Measurements from ENCODE around the gene RNF214.

RNF214 gene

GRCh38 chr11:117214404-117215110, 17.9 kb upstream of the RNF214 start:
- no CpG with 5 or more reads among the region's 7 CpGs for WGBS (ENCODE audit: extremely low coverage, insufficient coverage, insufficient read length)
- Histone ChIP-seq H4K8ac (ENCODE audit: low read depth, low read length) (no peak overlapping the region), H3K23ac (ENCODE audit: low read length) (no peak overlapping the region), H3K9ac (ENCODE audit: low read length) (no peak overlapping the region), H2AK5ac (ENCODE audit: low read length) (no peak overlapping the region), H3K9me3 (ENCODE audit: insufficient read depth, low read depth, low read length) (no peaks in the 10 kb centered on the region), H3K79me1 (ENCODE audit: low read length) (no peaks in the 10 kb centered on the region), H2BK120ac (ENCODE audit: insufficient read depth, low read length, poor library complexity) (no peak overlapping the region), H2AFZ (ENCODE audit: insufficient read depth, low read length, poor library complexity) (no peak overlapping the region), H3K4me3 (ENCODE audit: low read depth, low read length) (no peak overlapping the region), H3K36me3 (ENCODE audit: control insufficient read depth in 1 of 2, insufficient read depth in 2 of 2, low read length in 2 of 2) (peaks cover 22 to 37% of the 10 kb centered on the region in 2 experiments), H3K4me2 (ENCODE audit: low read length) (no peak overlapping the region), H4K91ac (ENCODE audit: low read depth, low read length) (no peak overlapping the region), H2BK5ac (ENCODE audit: low read depth, low read length, poor library complexity) (no peak overlapping the region), H3K79me2 (ENCODE audit: control insufficient read depth, insufficient read depth, low read length, poor library complexity) (no peaks in the 10 kb centered on the region), H3K27ac (ENCODE audit: low read depth, low read length) (no peak overlapping the region), H4K12ac (ENCODE audit: low read depth, low read length) (no peak overlapping the region), H3K27me3 (ENCODE audit: insufficient read depth, low read length) (no peaks in the 10 kb centered on the region), H3K4ac (ENCODE audit: low read depth, low read length) (no peak overlapping the region), H2BK12ac (ENCODE audit: low read length) (no peak overlapping the region), H3K18ac (ENCODE audit: low read length) (no peak overlapping the region), H3K4me1 (ENCODE audit: control insufficient read depth in 1 of 2, insufficient read depth in 2 of 2, low read length in 2 of 2) (peaks cover 0 to 2% of the 10 kb centered on the region in 2 experiments), H3K14ac (ENCODE audit: low read length) (no peak overlapping the region)
- DNase-seq, result no peak

- peak; percentile 91 to 95 for DNase-seq
- Histone ChIP-seq H3K4me1 (ENCODE audit: control insufficient read depth in 1 of 2, insufficient read depth in 2 of 2, low read length in 2 of 2) (peaks cover 0 to 5% of the 10 kb centered on the region in 2 experiments), H3K14ac (ENCODE audit: low read length) (no peak overlapping the region), H3K18ac (ENCODE audit: low read length) (no peak overlapping the region), H2AK5ac (ENCODE audit: low read length) (no peak overlapping the region), H3K79me1 (ENCODE audit: low read length) (no peaks in the 10 kb centered on the region), H3K27ac (ENCODE audit: low read depth, low read length) (no peak overlapping the region), H3K9me3 (ENCODE audit: insufficient read depth, low read depth, low read length) (no peaks in the 10 kb centered on the region), H4K12ac (ENCODE audit: low read depth, low read length) (no peak overlapping the region), H3K36me3 (ENCODE audit: control insufficient read depth in 1 of 2, insufficient read depth in 2 of 2, low read length in 2 of 2) (peaks cover 38 to 55% of the 10 kb centered on the region in 2 experiments), H4K8ac (ENCODE audit: low read depth, low read length) (no peak overlapping the region), H3K79me2 (ENCODE audit: control insufficient read depth, insufficient read depth, low read length, poor library complexity) (peaks cover 2% of the 10 kb centered on the region), H3K4me2 (ENCODE audit: low read length) (no peak overlapping the region), H3K4me3 (ENCODE audit: low read depth, low read length) (no peak overlapping the region), H2AFZ (ENCODE audit: insufficient read depth, low read length, poor library complexity) (no peak overlapping the region), H3K9ac (ENCODE audit: low read length) (no peak overlapping the region), H3K23ac (ENCODE audit: low read length) (no peak overlapping the region), H2BK12ac (ENCODE audit: low read length) (no peak overlapping the region), H4K91ac (ENCODE audit: low read depth, low read length) (no peak overlapping the region), H2BK5ac (ENCODE audit: low read depth, low read length, poor library complexity) (no peak overlapping the region), H3K27me3 (ENCODE audit: insufficient read depth, low read length) (no peaks in the 10 kb centered on the region), H2BK120ac (ENCODE audit: insufficient read depth, low read length, poor library complexity) (peak overlapping the region; percentile 20), H3K4ac (ENCODE audit: low read depth, low read length) (no peak overlapping the region)
- WGBS (ENCODE audit: extremely low coverage, insufficient coverage, insufficient read length), result no CpG with 5 or more reads among the region's 11 CpGs
Observed at GRCh38 chr11:117217141-117218084, 15.1 kb upstream of the RNF214 start.

DNA sequence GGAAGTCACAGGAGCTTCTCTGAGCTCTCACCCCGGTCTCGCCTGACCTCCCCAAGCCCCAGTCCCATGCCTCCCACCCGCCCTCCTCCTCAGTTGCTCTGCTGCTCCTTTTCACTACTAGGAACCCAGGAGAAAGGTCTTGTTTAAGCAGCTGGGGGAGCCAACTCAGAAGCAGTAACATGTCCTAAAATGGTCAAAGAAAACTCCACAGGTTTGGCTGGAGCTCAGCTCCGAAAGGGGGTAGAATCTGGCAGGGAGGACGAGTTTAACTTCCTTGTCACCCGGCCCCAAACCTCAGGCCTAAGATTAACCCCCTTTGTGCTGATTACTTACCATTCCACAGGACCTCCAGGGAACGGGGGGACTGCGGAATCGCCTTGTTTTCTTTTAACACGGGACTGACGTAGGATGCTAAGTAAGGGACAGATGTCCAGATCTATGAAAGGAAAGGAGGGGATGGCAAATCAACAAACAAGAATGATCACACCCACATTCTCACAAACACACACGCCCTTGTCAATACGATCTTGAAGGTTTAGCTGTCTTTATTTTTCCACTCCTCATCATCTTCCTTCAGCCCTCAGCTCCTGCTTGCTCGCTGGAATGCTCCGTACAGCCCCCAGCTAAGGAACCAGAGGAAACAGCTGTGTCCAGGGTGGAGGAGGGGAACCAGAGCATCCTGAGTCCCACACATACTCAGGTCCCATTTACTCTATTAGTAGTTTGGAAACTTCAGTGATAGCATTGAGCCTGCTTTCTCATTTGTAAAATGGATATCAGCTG, 14.1 kb upstream of the RNF214 start:
- Histone ChIP-seq H3K4me2 (ENCODE audit: low read length) (no peak overlapping the region), H4K8ac (ENCODE audit: low read depth, low read length) (no peak overlapping the region), H3K9me3 (ENCODE audit: insufficient read depth, low read depth, low read length) (no peaks in the 10 kb centered on the region), H4K12ac (ENCODE audit: low read depth, low read length) (no peak overlapping the region), H3K27ac (ENCODE audit: low read depth, low read length) (no peak overlapping the region), H3K4ac (ENCODE audit: low read depth, low read length) (no peak overlapping the region), H3K4me3 (ENCODE audit: low read depth, low read length) (no peak overlapping the region), H3K79me1 (ENCODE audit: low read length) (no peaks in the 10 kb centered on the region), H3K79me2 (ENCODE audit: control insufficient read depth, insufficient read depth, low read length, poor library complexity) (peaks cover 2% of the 10 kb centered on the region), H3K18ac (ENCODE audit: low read length) (no peak overlapping the region), H2BK120ac (ENCODE audit: insufficient read depth, low read length, poor library complexity) (no peak overlapping the region), H3K14ac (ENCODE audit: low read length) (no peak overlapping the region), H3K9ac (ENCODE audit: low read length) (no peak overlapping the region), H2AFZ (ENCODE audit: insufficient read depth, low read length, poor library complexity) (no peak overlapping the region), H3K36me3 (ENCODE audit: control insufficient read depth in 1 of 2, insufficient read depth in 2 of 2, low read length in 2 of 2) (peaks cover 44 to 60% of the 10 kb centered on the region in 2 experiments), H4K91ac (ENCODE audit: low read depth, low read length) (no peak overlapping the region), H3K4me1 (ENCODE audit: control insufficient read depth in 1 of 2, insufficient read depth in 2 of 2, low read length in 2 of 2) (peaks cover 0 to 5% of the 10 kb centered on the region in 2 experiments), H2BK12ac (ENCODE audit: low read length) (no peak overlapping the region), H2AK5ac (ENCODE audit: low read length) (no peak overlapping the region), H2BK5ac (ENCODE audit: low read depth, low read length, poor library complexity) (no peak overlapping the region), H3K23ac (ENCODE audit: low read length) (no peak overlapping the region), H3K27me3 (ENCODE audit: insufficient read depth, low read length) (no peaks in the 10 kb centered on the region)
- no CpG with 5 or more reads among the region's 15 CpGs for WGBS (ENCODE audit: extremely low coverage, insufficient coverage, insufficient read length)
- DNase-seq, result no peak

DNA sequence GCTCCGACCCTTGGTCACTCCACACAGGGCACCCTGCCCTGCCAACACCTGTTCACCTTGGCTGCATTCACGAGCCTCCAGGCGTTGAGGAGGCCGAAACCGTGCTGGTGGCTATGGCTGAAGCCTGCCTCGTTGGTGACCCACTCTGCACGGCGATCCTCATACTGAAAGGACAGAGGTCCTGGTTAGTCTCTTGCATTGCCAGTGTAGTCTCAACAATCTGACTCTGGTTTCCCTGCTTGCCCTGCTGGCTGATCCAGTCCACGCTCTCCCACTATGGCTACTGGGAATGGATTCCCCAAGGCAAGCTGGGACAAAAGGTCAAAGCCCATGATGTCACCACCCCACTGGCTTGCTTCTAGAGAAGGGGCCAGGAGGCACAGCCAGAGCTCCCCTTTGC, 13.5 kb upstream of the RNF214 start:
- Histone ChIP-seq H3K27me3 (ENCODE audit: insufficient read depth, low read length) (no peaks in the 10 kb centered on the region), H2AFZ (ENCODE audit: insufficient read depth, low read length, poor library complexity) (no peak overlapping the region), H3K4me2 (ENCODE audit: low read length) (no peak overlapping the region), H3K9me3 (ENCODE audit: insufficient read depth, low read depth, low read length) (no peaks in the 10 kb centered on the region), H3K79me1 (ENCODE audit: low read length) (no peaks in the 10 kb centered on the region), H3K79me2 (ENCODE audit: control insufficient read depth, insufficient read depth, low read length, poor library complexity) (peaks cover 2% of the 10 kb centered on the region), H3K36me3 (ENCODE audit: control insufficient read depth in 1 of 2, insufficient read depth in 2 of 2, low read length in 2 of 2) (peaks cover 50 to 64% of the 10 kb centered on the region in 2 experiments), H3K18ac (ENCODE audit: low read length) (no peak overlapping the region), H3K23ac (ENCODE audit: low read length) (no peak overlapping the region), H3K14ac (ENCODE audit: low read length) (no peak overlapping the region), H3K4me1 (ENCODE audit: control insufficient read depth in 1 of 2, insufficient read depth in 2 of 2, low read length in 2 of 2) (peaks cover 0 to 5% of the 10 kb centered on the region in 2 experiments), H3K4me3 (ENCODE audit: low read depth, low read length) (no peak overlapping the region), H4K12ac (ENCODE audit: low read depth, low read length) (no peak overlapping the region), H4K91ac (ENCODE audit: low read depth, low read length) (no peak overlapping the region), H2BK12ac (ENCODE audit: low read length) (no peak overlapping the region), H3K27ac (ENCODE audit: low read depth, low read length) (no peak overlapping the region), H2AK5ac (ENCODE audit: low read length) (no peak overlapping the region), H3K4ac (ENCODE audit: low read depth, low read length) (no peak overlapping the region), H3K9ac (ENCODE audit: low read length) (no peak overlapping the region), H2BK5ac (ENCODE audit: low read depth, low read length, poor library complexity) (no peak overlapping the region), H4K8ac (ENCODE audit: low read depth, low read length) (no peak overlapping the region), H2BK120ac (ENCODE audit: insufficient read depth, low read length, poor library complexity) (no peak overlapping the region)
- no peak for DNase-seq
- WGBS (ENCODE audit: extremely low coverage, insufficient coverage, insufficient read length), result no CpG with 5 or more reads among the region's 9 CpGs
